Natural killer cell (primary cell): Measurements from ENCODE around the gene SMC5. TPM values are rescaled to one million over a fixed set of nuclear protein-coding genes. Genes with fewer than 3 reads are reported as not detected.

Experiments
- ATAC-seq, 3 donors: fragments of 150-1000 bp in 2 of 3; fragments of 200-7000 bp in 1 of 3; cut with Tn5 transposase; 1 replicate in 1 of 3; 2 replicates in 2 of 3; pipeline ENCODE4 v1.10.0; 2021; ENCODE audit warnings: mild to moderate bottlenecking in 2 of 3, moderate library complexity in 2 of 3
- DNase-seq, 2 donors: peaks; one replicate each; pipeline versions ENCODE4 v3.0.0 to v3.0.0-alpha.2; 2013 to 2021; ENCODE audit warnings: mixed read lengths in 1 of 2
- H3K27ac ChIP-seq: one replicate; pipeline ENCODE4 v1.5.1; 2013; ENCODE audit warnings: mild to moderate bottlenecking, low read length
- H3K27me3 ChIP-seq: one replicate; pipeline ENCODE4 v1.6.1; 2013; ENCODE audit warnings: low read length; ENCODE audit not compliant: control insufficient read depth, insufficient read depth
- H3K36me3 ChIP-seq: one replicate; pipeline ENCODE4 v1.6.1; 2013; ENCODE audit warnings: low read length; ENCODE audit not compliant: control insufficient read depth, insufficient read depth
- H3K4me1 ChIP-seq: one replicate; pipeline ENCODE4 v1.6.1; 2013; ENCODE audit warnings: low read length; ENCODE audit not compliant: control insufficient read depth, insufficient read depth
- H3K4me3 ChIP-seq: one replicate; pipeline ENCODE4 v1.5.1; 2013; ENCODE audit warnings: low read length
- H3K9me3 ChIP-seq: one replicate; pipeline ENCODE4 v1.6.1; 2013; ENCODE audit warnings: low read length; ENCODE audit not compliant: control insufficient read depth, insufficient read depth
- H3K27ac Mint-ChIP-seq, 2 donors: one replicate each; pipeline ENCODE4 v1.8.0; 2022; ENCODE audit warnings: mild to moderate bottlenecking in 2 of 2, mixed read lengths in 2 of 2, moderate library complexity in 1 of 2
- H3K27me3 Mint-ChIP-seq, 2 donors: one replicate each; pipeline ENCODE4 v1.8.0; 2022; ENCODE audit warnings: low read depth in 2 of 2, mixed read lengths in 2 of 2
- H3K36me3 Mint-ChIP-seq: one replicate; pipeline ENCODE4 v1.8.0; 2022; ENCODE audit warnings: mixed read lengths
- H3K4me1 Mint-ChIP-seq, 2 donors: one replicate each; pipeline ENCODE4 v1.8.0; 2022; ENCODE audit warnings: mixed read lengths in 2 of 2
- H3K4me3 Mint-ChIP-seq: one replicate; pipeline ENCODE4 v1.8.0; 2022; ENCODE audit warnings: mild to moderate bottlenecking, moderate library complexity, mixed read lengths
- H3K9me3 Mint-ChIP-seq, 2 donors: one replicate each; pipeline ENCODE4 v1.8.0; 2022; ENCODE audit warnings: mixed read lengths in 2 of 2
- WGBS: methylation state at CpG from one replicate; pipeline ENCODE4 v1.1.7; 2013; ENCODE audit warnings: missing lambda C conversion rate; ENCODE audit not compliant: insufficient coverage; 5-methylcytosine and 5-hydroxymethylcytosine counted together
- intact Hi-C: fragments of 100-400 bp; cut with micrococcal nuclease; formaldehyde crosslinking; loops from one replicate; pipeline ENCODE4 v1.14.2; 2022
- total RNA-seq, 4 donors: library from RNA; stranded (reverse); fragments of 120-200 nt in 1 of 4; gene quantifications; one replicate each; pipeline versions ENCODE4 v1.2.3 to v1.2.4, GENCODE V29; 2013 to 2022
- TF ChIP-seq, protein P1 (sequence below): fragments of 200-600 bp; IDR thresholded peaks from one replicate; pipeline ENCODE4 v1.8.0; 2022; ENCODE audit warnings: antibody characterized with exemption

The SMC5 gene
- total RNA-seq, 3 donors from 2014 or later (not counting 1 experiment from before 2014, with no cell fraction given): 35.0 to 41.0 (median 40.9) TPM

DNA sequence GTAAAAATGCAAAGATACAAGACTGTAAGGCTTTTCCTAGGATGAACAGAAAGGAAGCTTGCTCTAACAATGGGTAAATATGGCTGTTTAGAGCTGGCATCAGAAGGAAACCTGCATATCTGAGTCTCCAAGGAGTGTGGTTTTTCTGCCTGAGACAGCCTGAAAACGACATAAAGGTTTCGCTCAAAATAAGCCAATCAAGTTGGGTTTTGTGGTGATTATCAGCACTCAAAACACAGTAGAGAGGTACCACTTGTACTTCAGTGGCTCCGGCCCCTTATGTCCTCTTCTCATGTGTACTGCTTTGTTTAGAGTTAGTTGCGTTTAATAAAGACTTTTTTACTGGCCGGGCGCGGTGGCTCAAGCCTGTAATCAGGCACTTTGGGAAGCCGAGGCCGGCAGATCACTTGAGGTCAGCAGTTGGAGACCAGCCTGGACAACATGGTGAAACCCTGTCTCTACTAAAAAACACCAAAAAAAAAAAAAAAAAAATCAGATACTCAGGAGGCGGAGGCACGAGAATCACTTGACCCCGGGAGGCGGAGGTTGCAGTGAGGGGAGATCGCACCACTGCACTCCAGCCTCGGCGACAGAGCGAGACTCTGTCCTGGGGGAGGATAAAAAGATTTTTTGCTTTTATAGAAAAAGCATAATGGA, 116.3 kb downstream of the SMC5 start:
- no peaks in the 10 kb centered on the region for H3K36me3 Mint-ChIP-seq
- Histone ChIP-seq H3K4me3 (no peak overlapping the region), H3K9me3 (no peaks in the 10 kb centered on the region), H3K36me3 (no peaks in the 10 kb centered on the region), H3K4me1 (no peaks in the 10 kb centered on the region), H3K27ac (no peak overlapping the region), H3K27me3 (no peaks in the 10 kb centered on the region)
- no peak overlapping the region for H3K4me3 Mint-ChIP-seq
- no peaks in the 10 kb centered on the region for H3K4me1 Mint-ChIP-seq
- 89% methylated on average over 17 of the region's 17 CpGs for WGBS
- H3K27ac Mint-ChIP-seq: no peak overlapping the region
- TF ChIP-seq, protein P1, sequence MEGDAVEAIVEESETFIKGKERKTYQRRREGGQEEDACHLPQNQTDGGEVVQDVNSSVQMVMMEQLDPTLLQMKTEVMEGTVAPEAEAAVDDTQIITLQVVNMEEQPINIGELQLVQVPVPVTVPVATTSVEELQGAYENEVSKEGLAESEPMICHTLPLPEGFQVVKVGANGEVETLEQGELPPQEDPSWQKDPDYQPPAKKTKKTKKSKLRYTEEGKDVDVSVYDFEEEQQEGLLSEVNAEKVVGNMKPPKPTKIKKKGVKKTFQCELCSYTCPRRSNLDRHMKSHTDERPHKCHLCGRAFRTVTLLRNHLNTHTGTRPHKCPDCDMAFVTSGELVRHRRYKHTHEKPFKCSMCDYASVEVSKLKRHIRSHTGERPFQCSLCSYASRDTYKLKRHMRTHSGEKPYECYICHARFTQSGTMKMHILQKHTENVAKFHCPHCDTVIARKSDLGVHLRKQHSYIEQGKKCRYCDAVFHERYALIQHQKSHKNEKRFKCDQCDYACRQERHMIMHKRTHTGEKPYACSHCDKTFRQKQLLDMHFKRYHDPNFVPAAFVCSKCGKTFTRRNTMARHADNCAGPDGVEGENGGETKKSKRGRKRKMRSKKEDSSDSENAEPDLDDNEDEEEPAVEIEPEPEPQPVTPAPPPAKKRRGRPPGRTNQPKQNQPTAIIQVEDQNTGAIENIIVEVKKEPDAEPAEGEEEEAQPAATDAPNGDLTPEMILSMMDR: no peak
- intact Hi-C loops: no loop called here
- no peaks in the 10 kb centered on the region for H3K9me3 Mint-ChIP-seq
- ATAC-seq (no peak), DNase-seq (no peak)
- H3K27me3 Mint-ChIP-seq: no peaks in the 10 kb centered on the region

DNA sequence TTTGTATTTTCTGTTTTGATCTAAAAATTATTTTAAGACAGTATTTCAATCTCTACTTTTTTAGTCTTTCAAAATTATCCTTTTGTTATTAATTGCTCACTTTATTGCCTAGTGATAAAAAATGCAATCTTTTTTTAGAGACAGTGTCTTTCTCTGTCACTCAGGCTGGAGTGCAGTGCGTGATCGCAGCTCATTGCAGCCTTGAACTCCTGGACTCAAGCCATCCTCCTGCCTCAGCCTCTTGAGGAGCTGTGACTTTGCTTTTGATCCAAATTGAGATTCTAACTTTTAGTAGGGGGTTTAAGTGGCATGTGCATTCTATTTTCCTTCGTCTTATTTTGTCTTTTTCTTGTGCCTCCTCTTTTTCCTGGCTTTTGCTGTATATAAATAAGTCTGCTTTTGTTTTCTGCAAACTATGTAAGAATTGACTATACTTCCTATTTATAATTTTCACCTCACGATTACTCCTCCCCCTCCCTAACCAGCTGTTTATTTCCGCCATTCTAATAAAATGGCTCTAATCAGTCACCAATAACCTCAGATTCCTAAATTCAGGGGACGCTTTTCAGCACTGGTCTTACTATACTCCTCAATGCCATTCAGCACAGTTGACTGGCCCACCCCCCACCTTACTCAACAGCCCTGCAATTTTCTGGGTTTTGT, 123.4 kb downstream of the SMC5 start:
- Histone ChIP-seq H3K4me1 (no peaks in the 10 kb centered on the region), H3K4me3 (no peak overlapping the region), H3K27ac (no peak overlapping the region), H3K9me3 (no peaks in the 10 kb centered on the region), H3K27me3 (no peaks in the 10 kb centered on the region), H3K36me3 (peaks cover 19% of the 10 kb centered on the region)
- intact Hi-C loops: no loop called here
- ATAC-seq (no peak), DNase-seq (no peak)
- 96% methylated on average over 6 of the region's 6 CpGs for WGBS
- H3K4me1 Mint-ChIP-seq: peaks cover 21 to 26% of the 10 kb centered on the region in 2 donors
- no peak overlapping the region for H3K27ac Mint-ChIP-seq
- no peak overlapping the region for H3K4me3 Mint-ChIP-seq
- TF ChIP-seq, protein P1: no peak
- peaks cover 7% of the 10 kb centered on the region for H3K36me3 Mint-ChIP-seq
- H3K9me3 Mint-ChIP-seq: no peaks in the 10 kb centered on the region
- no peaks in the 10 kb centered on the region for H3K27me3 Mint-ChIP-seq

DNA sequence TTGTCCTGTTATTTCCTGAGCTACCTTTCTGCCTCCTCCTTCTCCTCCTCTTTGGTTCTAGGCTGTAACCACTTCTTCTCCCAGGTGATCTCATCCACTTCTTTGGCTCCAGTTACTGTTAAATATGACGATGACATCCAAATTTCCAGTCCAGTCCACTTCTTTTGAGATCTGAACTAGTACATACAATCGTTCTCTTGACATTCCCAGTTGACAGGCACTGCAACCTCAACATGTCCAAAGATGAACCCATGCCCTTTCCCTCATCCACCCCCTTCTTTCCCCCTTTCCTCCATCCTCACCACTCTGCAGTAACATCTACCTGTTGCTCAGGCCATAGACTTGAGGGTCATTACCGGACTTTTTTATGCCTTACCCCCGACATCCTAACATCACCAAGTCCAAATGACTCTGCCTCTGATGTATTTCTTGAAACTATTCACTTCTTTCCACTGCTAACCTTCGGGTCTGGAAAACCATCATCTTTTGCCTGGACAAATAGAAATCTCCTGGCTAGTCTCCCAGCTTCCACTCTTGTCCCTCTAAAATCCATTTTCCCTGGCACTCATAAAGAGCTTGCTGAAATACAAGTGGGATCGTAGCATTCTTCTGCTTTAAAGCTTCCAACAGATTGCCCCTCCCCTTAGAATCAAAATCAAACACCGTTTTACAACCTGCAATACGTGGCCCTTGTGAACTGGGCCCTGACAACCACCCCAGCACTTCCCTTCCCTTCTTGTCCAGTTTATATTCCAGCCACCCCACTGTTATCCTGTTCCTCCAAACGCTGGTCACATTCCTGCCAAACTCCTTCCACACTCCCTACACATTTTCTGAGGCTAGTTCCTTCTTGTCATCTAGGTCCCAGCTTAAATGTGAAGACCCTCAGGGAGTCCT, 124.2 kb downstream of the SMC5 start:
- H3K4me3 ChIP-seq: no peak overlapping the region
- Mint-ChIP-seq H3K4me3 (no peak overlapping the region), H3K9me3 (no peaks in the 10 kb centered on the region), H3K27ac (peak overlapping the region in 1 of 2 donors; percentile 10), H3K36me3 (peaks cover 7% of the 10 kb centered on the region), H3K27me3 (no peaks in the 10 kb centered on the region), H3K4me1 (peaks cover 28 to 34% of the 10 kb centered on the region in 2 donors)
- H3K36me3 ChIP-seq: peaks cover 19% of the 10 kb centered on the region
- 95% methylated on average over 9 of the region's 9 CpGs for WGBS
- H3K27me3 ChIP-seq: no peaks in the 10 kb centered on the region
- TF ChIP-seq, protein P1: no peak
- DNase-seq (no peak), ATAC-seq (no peak)
- intact Hi-C loops: no loop called here
- no peaks in the 10 kb centered on the region for H3K9me3 ChIP-seq
- no peak overlapping the region for H3K27ac ChIP-seq
- no peaks in the 10 kb centered on the region for H3K4me1 ChIP-seq
